HG02885 (cell line): ENCODE results near the gene RCCD1.

ENCODE experiments used
- ATAC-seq: cut with Tn5 transposase; IDR thresholded peaks from one replicate; pipeline ENCODE4 v1.9.1; 2021; ENCODE audit warnings: mild to moderate bottlenecking; ENCODE audit not compliant: unreplicated experiment, poor library complexity

RCCD1 gene

DNA sequence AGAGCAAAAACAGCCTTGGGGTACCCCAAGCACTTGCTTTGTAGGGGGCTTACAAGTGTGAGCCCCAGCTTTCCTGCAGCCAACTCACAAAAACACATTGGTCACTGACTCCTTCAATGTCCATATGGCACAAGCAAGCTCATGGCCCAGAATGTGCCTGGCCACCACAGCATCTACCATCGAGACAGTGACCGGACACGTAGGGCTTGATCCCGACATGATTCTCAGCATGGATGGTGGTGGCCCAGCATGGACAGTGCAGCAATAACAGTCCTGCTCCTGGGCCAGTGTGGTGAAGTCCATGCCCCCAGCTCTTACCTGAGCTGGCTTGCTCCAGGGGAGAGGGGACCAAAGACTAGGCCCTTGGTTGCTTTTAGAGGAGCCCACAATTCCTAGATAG, 13.6 kb upstream of the RCCD1 start:
- ATAC-seq: no peak

DNA sequence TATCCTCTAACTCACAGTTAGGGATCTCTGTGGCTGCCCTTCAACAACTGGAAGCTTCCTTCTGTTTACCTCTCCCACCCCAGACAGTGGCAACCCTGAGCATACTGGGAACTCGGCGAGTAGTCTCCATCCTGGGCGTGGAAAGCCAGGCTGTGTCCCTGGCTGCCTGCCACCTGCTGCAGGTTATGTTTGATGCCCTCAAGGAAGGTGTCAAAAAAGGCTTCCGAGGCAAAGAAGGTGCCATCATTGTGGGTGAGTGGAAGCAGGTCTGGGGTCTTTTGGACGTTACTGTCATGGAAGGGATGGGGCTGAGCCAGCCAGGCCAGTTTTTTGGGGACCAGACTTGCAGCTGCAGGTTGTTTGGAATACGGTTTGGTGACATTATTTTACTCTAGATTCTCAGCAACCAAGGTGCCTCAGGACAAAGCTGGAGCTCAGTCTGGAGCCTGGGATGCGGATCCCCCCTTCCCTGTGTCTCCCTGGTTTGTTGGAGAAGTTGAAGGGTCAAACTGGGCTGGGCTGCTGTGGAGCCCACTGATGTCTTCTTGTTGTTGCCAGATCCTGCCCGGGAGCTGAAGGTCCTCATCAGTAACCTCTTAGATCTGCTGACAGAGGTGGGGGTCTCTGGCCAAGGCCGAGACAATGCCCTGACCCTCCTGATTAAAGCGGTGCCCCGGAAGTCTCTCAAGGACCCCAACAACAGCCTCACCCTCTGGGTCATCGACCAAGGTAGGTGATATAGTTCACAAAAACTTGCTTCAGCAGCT, 12.1 kb upstream of the RCCD1 start:
- no peak for ATAC-seq

DNA sequence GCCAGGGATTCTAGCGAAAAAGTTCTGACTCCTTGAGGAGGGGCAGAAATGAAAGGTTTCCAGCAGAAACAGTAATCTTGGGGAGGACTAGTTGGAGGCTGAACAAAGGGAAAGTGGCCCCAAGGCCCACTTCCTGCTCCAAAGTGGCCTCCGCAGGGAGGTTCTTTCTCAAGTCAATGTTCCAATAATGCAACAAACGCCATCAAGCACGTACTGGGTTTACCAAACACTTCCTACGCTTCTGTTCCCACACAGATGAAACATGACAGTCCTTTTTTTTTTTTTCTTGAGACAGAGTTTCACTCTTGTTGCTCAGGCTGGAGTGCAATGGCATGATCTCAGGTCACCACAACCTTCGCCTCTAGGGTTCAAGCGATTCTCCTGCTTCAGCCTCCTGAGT, 9.6 kb upstream of the RCCD1 start:
- ATAC-seq: no peak

DNA sequence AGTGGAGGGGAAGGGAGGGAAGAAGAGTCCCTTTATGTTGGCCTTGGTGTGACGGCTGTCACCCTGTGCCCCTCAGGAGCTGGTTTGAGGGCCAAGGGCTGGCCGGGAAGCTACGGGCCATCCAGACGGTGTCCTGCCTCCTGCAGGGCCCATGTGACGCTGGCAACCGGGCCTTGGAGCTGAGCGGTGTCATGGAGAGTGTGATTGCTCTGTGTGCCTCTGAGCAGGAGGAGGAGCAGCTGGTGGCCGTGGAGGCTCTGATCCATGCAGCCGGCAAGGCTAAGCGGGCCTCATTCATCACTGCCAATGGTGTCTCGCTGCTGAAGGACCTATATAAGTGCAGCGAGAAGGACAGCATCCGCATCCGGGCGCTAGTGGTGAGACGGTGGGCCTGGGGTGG, 8.1 kb upstream of the RCCD1 start:
- no peak for ATAC-seq

DNA sequence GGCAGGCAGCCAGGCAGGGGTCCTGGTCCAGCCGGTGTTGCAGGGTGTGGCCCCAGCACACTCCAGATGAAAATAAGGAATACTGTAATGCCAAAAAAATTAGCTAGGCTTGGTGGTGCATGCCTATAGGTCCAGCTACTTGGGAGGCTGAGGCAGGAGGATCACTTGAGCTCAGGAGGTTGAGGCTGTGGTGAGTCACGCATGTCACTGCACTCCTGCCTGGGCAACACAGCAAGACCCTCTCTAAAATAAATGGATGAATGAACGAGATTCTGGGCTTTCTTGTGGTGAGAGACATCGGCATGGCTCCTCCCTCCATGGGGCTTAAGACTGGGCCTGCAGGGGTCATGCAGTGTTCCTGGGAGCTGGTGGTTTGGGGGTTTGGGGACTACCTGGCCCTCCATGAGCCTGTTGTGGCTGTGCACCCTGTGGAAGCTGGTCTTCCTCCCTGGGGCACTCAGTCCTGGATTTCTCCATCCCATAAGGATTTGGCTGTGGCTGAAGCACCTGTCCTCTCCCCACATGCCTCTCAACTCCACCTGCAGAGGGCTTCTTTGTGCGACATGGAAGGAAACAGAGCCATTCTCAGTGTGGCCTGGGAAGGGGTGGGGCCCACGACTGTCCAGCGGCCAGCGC, 7.6 kb upstream of the RCCD1 start:
- ATAC-seq: no peak

DNA sequence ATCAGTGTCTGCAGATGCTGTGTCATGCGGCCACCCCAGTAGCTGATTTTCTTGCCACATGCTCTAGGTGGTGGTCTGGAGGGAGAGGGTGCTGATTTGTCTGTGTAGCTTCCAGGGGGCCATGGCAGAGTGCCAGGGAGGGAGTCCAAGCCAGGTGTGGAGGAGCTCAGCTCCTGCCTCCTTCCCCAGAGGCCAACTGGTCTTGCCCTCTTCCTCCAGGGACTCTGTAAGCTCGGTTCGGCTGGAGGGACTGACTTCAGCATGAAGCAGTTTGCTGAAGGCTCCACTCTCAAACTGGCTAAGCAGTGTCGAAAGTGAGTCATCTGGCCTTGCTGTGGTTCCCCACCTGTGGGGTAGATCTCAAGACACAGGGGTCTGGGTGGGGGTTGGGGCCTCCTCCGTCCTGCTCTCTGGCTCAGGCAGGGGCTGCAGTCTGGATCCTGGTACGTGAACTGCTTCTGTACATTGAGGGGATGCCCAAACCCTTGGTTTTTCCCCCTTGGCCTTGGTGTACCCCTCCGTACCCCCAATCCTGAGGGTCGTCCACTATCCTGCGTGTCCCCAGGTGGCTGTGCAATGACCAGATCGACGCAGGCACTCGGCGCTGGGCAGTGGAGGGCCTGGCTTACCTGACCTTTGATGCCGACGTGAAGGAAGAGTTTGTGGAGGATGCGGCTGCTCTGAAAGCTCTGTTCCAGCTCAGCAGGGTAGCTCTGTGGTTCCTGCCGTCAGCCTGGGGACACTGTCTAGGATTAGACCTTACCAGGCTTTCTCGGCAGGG, 6.9 kb upstream of the RCCD1 start:
- ATAC-seq: no peak

DNA sequence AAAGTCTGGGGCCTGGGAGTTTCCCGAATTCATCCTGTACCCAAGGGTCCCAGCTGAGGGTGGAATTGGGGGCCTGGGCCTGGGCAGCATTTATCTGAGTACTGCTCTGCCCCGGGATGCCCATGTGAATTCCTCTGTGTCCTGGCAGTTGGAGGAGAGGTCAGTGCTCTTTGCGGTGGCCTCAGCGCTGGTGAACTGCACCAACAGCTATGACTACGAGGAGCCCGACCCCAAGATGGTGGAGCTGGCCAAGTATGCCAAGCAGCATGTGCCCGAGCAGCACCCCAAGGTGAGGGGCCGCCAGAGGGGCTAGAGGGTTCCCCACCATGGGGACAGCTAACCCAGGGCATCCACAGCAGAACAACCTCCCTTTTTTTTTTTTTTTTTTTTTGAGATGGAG, 6.2 kb upstream of the RCCD1 start:
- no peak for ATAC-seq

DNA sequence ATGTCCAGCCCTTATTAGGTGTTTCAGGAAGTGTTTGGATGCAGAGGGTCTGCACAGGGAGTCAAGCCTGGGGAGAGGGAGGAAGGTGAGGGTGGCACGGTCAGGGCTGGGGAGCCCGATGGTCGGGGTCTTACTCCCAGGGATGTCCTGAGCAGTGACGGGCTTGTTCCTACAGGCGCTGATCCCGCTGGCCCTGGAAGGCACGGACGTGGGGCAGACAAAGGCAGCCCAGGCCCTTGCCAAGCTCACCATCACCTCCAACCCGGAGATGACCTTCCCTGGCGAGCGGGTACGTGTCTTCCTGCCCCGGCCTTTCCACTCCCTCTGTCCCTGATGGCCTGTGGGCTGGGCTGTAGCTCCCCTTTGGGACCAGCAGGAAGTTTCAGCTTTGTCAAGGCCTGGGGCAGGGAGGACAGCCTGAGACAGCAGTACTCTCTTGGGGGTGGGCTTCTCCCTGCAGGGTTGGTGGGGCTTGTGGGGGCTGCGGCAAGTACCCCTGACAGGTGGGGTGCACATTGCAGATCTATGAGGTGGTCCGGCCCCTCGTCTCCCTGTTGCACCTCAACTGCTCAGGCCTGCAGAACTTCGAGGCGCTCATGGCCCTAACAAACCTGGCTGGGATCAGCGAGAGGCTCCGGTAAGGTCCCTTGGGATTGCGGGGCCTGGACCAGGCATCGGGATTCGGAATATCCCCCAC, 4.6 kb upstream of the RCCD1 start:
- ATAC-seq: no peak

DNA sequence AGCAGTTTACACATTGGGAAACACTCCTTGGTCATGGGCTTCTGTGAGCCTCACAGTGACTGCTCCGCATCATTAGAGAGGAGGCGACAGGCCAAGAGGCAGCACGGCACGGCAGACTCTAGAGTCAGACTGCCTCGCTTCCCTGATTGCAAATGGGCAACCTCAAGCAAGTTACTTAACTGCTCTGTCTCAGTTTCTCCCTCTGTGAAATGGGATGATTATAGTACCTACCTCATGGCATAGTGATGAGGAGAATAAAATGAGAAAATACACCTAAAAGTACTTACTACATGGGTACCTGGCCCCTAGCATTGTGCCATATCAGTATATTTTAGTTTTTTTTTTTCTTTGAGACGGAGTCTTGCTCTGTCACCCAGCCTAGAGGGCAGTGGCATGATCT, 4.0 kb upstream of the RCCD1 start:
- ATAC-seq: no peak

DNA sequence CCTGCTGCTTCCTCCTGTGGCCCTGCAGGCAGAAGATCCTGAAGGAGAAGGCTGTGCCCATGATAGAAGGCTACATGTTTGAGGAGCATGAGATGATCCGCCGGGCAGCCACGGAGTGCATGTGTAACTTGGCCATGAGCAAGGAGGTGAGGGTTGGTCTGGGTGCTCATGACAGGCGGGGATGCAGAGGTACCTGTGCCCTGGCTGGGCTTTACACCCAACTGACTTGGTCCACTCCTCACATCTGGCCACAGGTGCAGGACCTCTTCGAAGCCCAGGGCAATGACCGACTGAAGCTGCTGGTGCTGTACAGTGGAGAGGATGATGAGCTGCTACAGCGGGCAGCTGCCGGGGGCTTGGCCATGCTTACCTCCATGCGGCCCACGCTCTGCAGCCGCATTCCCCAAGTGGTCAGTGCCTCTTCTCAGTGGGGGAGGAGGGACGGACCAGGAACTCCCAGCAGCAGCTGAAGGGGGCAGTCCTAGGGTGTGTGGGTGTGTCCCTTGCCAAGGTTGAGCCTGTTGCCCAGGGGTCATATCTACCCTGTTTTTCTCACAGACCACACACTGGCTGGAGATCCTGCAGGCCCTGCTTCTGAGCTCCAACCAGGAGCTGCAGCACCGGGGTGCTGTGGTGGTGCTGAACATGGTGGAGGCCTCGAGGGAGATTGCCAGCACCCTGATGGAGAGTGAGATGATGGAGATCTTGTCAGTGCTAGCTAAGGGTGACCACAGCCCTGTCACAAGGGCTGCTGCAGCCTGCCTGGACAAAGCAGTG, 1.6 kb upstream of the RCCD1 start:
- ATAC-seq: no peak

DNA sequence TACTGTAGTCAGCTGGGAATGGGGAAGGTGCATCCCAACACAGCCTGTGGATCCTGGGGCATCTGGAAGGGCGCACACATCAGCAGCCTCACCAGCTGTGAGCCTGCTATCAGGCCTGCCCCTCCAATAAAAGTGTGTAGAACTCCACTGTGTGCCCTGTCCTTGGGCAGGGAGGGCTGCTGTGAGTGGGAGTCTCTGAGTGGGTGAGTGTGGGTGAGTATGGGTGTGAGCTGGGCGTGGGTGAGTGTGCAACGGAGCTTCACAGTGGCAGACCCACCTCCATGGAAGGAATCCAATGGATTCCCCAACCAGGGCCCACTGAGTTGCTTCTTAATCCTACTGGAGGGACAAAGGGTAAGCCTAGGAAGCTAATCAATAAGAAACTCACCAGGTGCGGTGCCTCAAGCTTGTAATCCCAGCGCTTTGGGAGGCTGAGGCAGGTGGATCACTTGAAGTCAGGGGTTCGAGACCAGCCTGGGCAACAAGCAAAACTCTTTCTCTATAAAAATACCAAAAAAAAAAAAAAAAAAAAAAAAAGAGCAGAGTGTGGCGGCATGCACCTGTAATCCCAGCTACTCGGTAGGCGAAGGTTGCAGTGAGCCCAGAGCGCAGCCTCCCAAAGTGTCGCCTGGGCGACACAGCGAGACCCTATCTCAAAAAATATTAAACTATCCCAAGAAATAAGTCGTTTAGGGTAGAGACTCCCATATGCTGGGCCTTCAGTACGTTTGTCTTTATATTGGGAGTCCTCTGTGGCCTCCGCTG, 555 bp upstream of the RCCD1 start:
- ATAC-seq: no peak

DNA sequence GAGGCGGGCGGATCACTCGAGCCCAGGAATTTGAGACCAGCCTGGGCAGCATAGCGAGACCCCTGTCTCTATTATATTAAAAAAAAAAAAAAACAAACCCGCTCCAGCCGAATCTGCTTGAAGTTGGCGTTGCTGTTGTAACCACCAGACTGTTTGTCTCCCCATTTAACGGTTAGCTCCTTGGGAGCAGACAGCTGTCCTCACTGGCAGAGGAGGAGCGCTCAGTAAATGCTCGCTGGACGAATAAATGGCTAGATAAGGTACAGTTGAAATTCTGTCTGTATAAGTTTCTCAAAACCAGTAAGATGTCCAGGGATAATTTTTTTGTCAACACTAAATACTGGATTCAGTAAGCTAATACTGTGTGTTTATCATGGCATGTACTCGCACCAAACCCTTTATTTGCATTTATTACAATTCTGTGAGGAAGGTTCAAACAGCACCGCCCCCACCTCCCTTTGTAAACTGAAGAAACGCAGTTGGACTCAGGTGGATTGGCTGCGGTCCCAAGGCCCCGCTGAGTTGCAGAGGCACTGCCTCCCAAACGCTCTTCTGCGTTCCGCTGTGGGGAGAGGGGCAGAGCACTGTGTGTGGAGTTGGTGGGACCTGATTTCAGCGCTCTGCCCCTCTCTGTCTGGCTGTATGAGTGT, 1.1 kb downstream of the RCCD1 start:
- ATAC-seq: no peak

DNA sequence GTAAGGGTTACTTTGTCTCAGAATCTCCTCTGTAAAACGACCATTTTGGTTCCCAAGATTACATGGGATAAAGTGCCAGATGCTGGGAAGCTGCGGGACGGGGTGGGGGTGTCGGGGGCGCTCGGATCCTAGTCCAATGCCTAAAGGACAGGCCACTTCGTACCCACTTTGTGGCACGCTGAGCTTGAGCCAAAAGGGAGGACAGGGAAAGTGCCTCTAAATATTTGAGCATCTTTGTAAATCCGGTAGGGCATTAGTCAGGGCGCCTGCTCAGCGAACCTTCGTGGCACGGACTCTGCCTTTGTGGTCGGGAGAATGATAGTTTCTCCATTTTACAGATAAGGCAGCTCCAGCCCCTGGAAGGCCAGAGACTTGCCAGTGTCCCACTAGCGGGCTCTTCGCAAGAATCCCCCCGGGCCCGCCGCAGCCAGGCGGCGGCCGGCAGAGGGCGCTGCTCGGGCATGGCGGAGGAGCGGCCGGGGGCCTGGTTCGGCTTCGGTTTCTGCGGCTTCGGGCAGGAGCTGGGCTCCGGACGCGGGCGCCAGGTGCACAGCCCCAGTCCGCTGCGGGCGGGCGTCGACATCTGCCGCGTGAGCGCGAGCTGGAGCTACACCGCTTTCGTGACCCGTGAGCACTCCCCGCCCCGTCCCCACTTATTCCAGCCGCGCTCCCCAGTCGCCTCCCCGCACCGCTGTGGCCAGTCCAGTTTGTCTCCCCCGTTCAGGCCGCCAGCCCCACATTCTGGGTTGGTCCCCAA, 1.8 kb downstream of the RCCD1 start:
- no peak for ATAC-seq

DNA sequence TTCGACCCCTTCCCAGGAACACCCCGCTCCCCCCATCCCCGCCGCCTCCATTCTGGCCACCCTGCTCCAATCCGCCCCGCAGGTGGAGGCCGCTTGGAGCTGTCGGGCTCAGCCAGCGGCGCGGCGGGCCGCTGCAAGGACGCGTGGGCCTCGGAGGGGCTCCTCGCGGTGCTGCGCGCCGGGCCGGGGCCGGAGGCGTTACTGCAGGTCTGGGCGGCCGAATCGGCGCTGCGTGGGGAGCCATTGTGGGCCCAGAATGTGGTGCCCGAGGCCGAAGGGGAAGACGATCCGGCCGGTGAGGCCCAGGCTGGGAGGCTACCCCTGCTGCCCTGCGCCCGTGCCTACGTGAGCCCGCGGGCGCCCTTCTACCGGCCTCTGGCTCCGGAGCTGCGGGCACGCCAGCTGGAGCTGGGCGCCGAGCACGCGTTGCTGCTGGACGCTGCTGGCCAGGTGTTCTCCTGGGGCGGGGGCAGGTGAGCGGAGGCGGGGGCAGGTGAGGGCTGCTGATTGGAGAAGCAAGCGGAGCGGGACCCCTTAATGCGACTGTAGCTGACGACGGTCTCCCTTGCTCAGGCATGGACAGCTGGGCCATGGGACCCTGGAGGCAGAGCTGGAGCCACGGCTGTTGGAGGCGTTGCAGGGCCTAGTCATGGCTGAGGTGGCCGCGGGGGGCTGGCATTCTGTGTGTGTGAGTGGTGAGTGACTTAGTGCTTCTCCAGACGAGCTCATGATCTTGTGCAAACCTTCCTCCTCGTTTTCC, 2.5 kb downstream of the RCCD1 start:
- ATAC-seq: no peak

DNA sequence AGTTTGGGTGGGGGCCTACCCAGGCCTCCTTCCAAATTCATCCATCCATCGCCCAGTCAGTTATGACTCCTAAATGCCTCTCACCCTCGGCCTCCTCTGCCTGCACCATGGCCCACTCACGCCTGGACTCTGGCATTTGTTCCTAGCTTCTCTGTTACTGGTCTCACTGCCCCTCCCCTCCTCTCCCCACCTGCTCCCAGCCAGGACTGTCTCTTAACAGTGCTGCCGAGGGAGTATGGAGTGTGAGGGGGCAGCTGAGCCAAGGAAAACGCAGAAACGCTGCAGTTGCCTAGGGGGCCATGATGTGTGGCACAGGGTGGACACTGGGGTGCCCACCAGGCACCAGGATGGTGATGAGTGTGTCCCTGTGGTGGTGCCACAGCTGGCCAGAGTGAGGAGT, 3.1 kb downstream of the RCCD1 start:
- ATAC-seq: no peak

DNA sequence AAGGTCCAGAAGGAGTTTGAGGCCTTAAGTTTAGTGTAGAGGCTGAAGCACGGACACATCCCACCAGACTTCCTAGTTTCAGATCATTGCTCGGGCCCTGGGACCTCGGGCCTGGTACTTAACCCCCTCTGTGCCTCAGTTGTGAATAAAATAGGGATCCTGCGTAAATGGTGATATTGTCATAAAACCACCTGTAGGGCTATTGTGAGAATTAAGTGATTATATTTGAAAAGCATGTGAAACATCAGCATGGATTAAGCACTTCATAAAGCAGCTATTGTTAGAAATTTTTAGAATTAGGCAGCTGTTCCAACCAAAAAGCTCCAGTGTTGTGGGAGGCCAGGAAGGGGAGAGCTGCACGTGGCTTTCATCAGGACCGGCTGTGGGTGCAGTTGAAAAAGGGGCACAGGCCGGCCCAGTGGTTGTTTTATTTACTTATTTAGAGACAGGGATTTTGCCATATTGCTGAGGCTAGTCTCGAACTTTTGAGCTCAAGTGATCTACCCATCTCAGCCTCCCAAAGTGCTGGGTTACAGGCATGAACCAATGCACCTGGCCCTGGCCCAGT, 4.4 kb downstream of the RCCD1 start:
- ATAC-seq: no peak

DNA sequence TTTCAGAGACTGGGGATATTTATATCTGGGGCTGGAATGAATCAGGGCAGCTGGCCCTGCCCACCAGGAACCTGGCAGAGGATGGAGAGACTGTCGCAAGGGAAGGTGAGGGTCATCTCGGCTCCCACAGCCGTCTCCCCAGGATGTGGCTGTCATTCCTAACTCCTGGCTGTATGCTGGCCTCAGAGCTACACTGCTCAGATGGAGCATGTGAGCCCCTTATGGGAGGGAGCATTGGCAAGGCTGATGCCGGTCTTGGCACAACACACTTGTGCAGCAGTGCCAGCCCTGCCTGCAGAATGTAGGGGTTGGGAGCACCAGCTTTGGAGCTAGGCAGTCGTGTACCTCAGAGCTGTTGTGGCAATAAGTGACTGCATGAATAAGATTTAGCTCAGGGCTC, 5.2 kb downstream of the RCCD1 start:
- ATAC-seq: no peak
